PC-3 (cell line): ENCODE measurements around the gene DAAM2. TPM values are rescaled to one million over a fixed set of nuclear protein-coding genes. Genes with fewer than 3 reads are reported as not detected.

Experiments used
- ATAC-seq: fragments of 200-7000 bp; cut with Tn5 transposase; 2 replicates; pipeline ENCODE4 v1.9.1; 2020; ENCODE audit warnings: mild to moderate bottlenecking, moderate library complexity
- BruUV-seq: library from RNA; stranded (reverse); fragments of 400-500 nt; replicated peaks from 2 replicates; lab custom pipeline; 2021; lab: Mats Ljungman, UMichigan
- CTCF ChIA-PET: fragments of 300-600 bp; sonication (Branson Sonifier 250); formaldehyde crosslinking; loops from one replicate; lab custom pipeline; 2022; ENCODE audit warnings: antibody characterized with exemption; lab: Charles Lee
- POLR2A ChIA-PET: fragments of 300-600 bp; sonication (Branson Sonifier 250); formaldehyde crosslinking; loops from one replicate; lab custom pipeline; 2022; ENCODE audit warnings: antibody characterized with exemption; ENCODE audit not compliant: unreplicated experiment; lab: Charles Lee
- DNase-seq: peaks from one replicate; pipeline ENCODE4 v3.0.0-alpha.2; 2015
- H2AFZ ChIP-seq: fragments of 300-600 bp; sonication (generic); 2 replicates; pipeline ENCODE4 v1.6.0; 2016; ENCODE audit warnings: antibody characterized with exemption, low read length
- H3F3A ChIP-seq: fragments of 300-600 bp; sonication (generic); one replicate; pipeline ENCODE4 v1.6.0; 2017; ENCODE audit warnings: antibody characterized with exemption, low read length, control low read depth, mild to moderate bottlenecking; ENCODE audit not compliant: unreplicated experiment
- H3K27ac ChIP-seq: fragments of 300-600 bp; sonication (generic); 2 replicates; pipeline ENCODE4 v1.5.1; 2016; ENCODE audit warnings: mild to moderate bottlenecking, low read length
- H3K27me3 ChIP-seq: fragments of 300-600 bp; sonication (generic); 2 replicates; pipeline ENCODE4 v1.6.1; 2016; ENCODE audit warnings: low read length, mixed read lengths
- H3K36me3 ChIP-seq: fragments of 300-600 bp; sonication (generic); 2 replicates; pipeline ENCODE4 v1.6.1; 2016; ENCODE audit warnings: low read depth, mixed run types, low read length, mixed read lengths
- H3K4me1 ChIP-seq: fragments of 300-600 bp; sonication (generic); 2 replicates; pipeline ENCODE4 v1.5.1; 2016; ENCODE audit warnings: low read length; ENCODE audit not compliant: insufficient read depth
- H3K4me2 ChIP-seq: fragments of 300-600 bp; sonication (generic); 2 replicates; pipeline ENCODE4 v1.6.0; 2016; ENCODE audit warnings: low read length
- H3K4me3 ChIP-seq: fragments of 300-600 bp; sonication (generic); 2 replicates; pipeline ENCODE4 v1.5.1; 2016; ENCODE audit warnings: mild to moderate bottlenecking, low read length, mixed read lengths
- H3K79me2 ChIP-seq: fragments of 300-600 bp; sonication (generic); 2 replicates; pipeline ENCODE4 v1.6.1; 2017; ENCODE audit warnings: low read length, mixed read lengths
- H3K9ac ChIP-seq: fragments of 300-600 bp; sonication (generic); 2 replicates; pipeline ENCODE4 v1.6.0; 2016; ENCODE audit warnings: mild to moderate bottlenecking, low read length
- H3K9me2 ChIP-seq: fragments of 300-600 bp; sonication (generic); replicated peaks from 2 replicates; pipeline ENCODE4 v1.6.1; 2016; ENCODE audit warnings: mixed run types, low read length, mixed read lengths
- H3K9me3 ChIP-seq: fragments of 300-600 bp; sonication (generic); 2 replicates; pipeline ENCODE4 v1.6.1; 2016; ENCODE audit warnings: low read length, mixed read lengths
- H4K20me1 ChIP-seq: fragments of 300-600 bp; sonication (generic); 2 replicates; pipeline ENCODE4 v1.6.1; 2016; ENCODE audit warnings: low read length, mixed read lengths
- EZH2 ChIP-seq: fragments of 300-600 bp; sonication (generic); IDR thresholded peaks from one replicate; pipeline ENCODE4 v1.6.1; 2017; ENCODE audit warnings: antibody characterized with exemption, mild to moderate bottlenecking, low read length; ENCODE audit not compliant: unreplicated experiment
- EZH2phosphoT487 ChIP-seq: fragments of 300-600 bp; sonication (generic); IDR thresholded peaks from 2 replicates; pipeline ENCODE4 v1.6.1; 2018; ENCODE audit warnings: mild to moderate bottlenecking, antibody characterized with exemption, low read length, borderline replicate concordance
- intact Hi-C: fragments of 100-400 bp; cut with micrococcal nuclease; formaldehyde crosslinking; loops from 2 replicates; pipeline ENCODE4 v1.9.0; 2023
- total RNA-seq: library from RNA; depleted of rRNA; stranded (reverse); fragments of >200 nt; gene quantifications from 2 replicates; pipeline ENCODE4 v1.2.3, GENCODE V29; 2014
- TF ChIP-seq, protein P1 (sequence below): fragments of 300-600 bp; sonication (generic); conservative IDR thresholded peaks from 2 replicates; pipeline ENCODE4 v1.5.1; 2017; ENCODE audit warnings: antibody characterized with exemption, low read depth, mild to moderate bottlenecking, low read length

DAAM2 gene
- total RNA-seq, 1 experiment from 2014 or later, result not detected

DNA sequence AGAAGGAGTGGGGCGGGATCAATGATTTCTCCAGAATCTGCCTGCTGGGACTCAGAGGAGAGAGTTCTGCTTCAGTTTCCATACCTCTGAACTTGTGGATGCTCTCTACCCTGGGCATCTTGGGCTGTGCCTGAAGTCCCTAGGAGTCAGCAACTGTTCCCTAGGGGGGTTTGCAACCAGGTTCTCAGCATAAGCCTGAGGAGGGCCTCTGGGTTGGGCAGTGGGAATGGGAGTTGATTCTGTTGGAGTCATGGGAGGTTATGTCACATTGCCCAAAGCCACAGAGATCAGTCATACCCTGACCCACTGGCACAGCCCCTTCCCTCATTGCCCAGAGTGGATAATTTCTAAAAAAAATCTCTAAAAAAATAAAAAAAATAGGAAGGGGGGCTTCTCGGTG is 94.7 kb downstream of the DAAM2 start:
- Histone ChIP-seq H4K20me1 (no peaks in the 10 kb centered on the region), H3K79me2 (no peaks in the 10 kb centered on the region), H3K27ac (no peak overlapping the region), H3K9ac (no peak overlapping the region), H3K4me1 (no peaks in the 10 kb centered on the region), H3K9me2 (no peaks in the 10 kb centered on the region), H3K9me3 (no peaks in the 10 kb centered on the region), H3K27me3 (no peaks in the 10 kb centered on the region), H3F3A (no peaks in the 10 kb centered on the region), H3K4me2 (no peak overlapping the region), H3K4me3 (no peak overlapping the region), H3K36me3 (no peaks in the 10 kb centered on the region), H2AFZ (no peak overlapping the region)
- no TSS peak for BruUV-seq
- intact Hi-C loops, result no loop called here
- CTCF ChIA-PET, result no interaction called here
- TF ChIP-seq EZH2phosphoT487, result no peak
- TF ChIP-seq EZH2, result no peak
- TF ChIP-seq, protein P1, sequence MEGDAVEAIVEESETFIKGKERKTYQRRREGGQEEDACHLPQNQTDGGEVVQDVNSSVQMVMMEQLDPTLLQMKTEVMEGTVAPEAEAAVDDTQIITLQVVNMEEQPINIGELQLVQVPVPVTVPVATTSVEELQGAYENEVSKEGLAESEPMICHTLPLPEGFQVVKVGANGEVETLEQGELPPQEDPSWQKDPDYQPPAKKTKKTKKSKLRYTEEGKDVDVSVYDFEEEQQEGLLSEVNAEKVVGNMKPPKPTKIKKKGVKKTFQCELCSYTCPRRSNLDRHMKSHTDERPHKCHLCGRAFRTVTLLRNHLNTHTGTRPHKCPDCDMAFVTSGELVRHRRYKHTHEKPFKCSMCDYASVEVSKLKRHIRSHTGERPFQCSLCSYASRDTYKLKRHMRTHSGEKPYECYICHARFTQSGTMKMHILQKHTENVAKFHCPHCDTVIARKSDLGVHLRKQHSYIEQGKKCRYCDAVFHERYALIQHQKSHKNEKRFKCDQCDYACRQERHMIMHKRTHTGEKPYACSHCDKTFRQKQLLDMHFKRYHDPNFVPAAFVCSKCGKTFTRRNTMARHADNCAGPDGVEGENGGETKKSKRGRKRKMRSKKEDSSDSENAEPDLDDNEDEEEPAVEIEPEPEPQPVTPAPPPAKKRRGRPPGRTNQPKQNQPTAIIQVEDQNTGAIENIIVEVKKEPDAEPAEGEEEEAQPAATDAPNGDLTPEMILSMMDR, result no peak
- DNase-seq (no peak), ATAC-seq (no peak)
- POLR2A ChIA-PET, result no interaction called here

DNA sequence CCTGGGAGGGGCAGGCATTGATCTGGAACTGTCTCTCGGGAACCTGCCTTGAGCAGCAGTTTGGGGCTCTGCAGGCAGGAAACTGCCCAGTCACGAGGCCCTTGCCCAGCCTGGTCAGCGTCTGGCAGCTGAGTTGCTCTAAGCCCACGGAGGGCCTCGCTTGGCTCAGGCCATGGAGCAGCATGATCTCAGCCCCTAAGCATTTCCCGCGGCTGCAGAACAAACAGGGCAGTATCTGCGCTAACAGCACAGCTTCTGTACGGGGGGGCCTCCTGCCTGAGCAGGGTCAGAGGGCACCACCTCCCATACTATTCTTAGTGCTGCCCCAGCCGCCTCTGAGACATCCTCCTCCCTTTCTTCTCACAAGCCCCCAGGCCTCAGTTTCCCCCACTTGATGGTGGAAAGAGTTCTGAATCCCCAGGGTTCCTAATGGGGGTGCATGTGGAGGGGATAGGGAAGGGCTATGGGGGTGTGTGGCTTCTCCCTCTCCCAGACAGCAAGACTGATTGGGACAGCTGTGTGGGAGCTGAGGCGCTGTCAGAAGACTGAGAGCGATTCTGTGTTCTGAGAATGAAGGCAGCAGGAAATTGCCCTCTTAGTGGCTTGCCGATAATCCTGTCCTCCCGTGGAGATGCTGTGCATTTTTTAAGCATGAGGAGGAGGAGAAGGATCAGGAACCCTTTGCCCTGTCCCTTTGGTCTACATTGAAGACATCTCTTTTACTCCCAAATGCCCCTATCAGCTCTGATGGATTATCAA is 95.7 kb downstream of the DAAM2 start:
- ATAC-seq (peak; percentile 31; the same call in 1 of the 2 replicates), DNase-seq (peak; percentile 7)
- Histone ChIP-seq H4K20me1 (no peaks in the 10 kb centered on the region), H3K4me3 (no peak overlapping the region), H3K9me3 (no peaks in the 10 kb centered on the region), H3K27ac (no peak overlapping the region), H3K4me1 (no peaks in the 10 kb centered on the region), H3K9me2 (no peaks in the 10 kb centered on the region), H3K79me2 (no peaks in the 10 kb centered on the region), H2AFZ (no peak overlapping the region), H3K4me2 (no peak overlapping the region), H3K27me3 (no peaks in the 10 kb centered on the region), H3K36me3 (no peaks in the 10 kb centered on the region), H3K9ac (no peak overlapping the region), H3F3A (no peaks in the 10 kb centered on the region)
- no peak for TF ChIP-seq EZH2
- TF ChIP-seq, protein P1, result no peak
- no peak for TF ChIP-seq EZH2phosphoT487
- ChIA-PET POLR2A (no interaction called here), CTCF (no interaction called here)
- BruUV-seq, result no TSS peak
- intact Hi-C loops, result no loop called here

GRCh38 chr6:39889229-39889628 is 97.1 kb downstream of the DAAM2 start:
- Histone ChIP-seq H3K9me2 (no peaks in the 10 kb centered on the region), H3K4me2 (no peak overlapping the region), H3K27ac (no peak overlapping the region), H4K20me1 (no peaks in the 10 kb centered on the region), H3K9me3 (no peaks in the 10 kb centered on the region), H3K4me3 (no peak overlapping the region), H3K79me2 (no peaks in the 10 kb centered on the region), H2AFZ (no peak overlapping the region), H3K36me3 (no peaks in the 10 kb centered on the region), H3K9ac (no peak overlapping the region), H3K27me3 (no peaks in the 10 kb centered on the region), H3K4me1 (no peaks in the 10 kb centered on the region), H3F3A (no peaks in the 10 kb centered on the region)
- ChIA-PET CTCF (no interaction called here), POLR2A (no interaction called here)
- intact Hi-C loops, result no loop called here
- ATAC-seq (no peak), DNase-seq (no peak)
- BruUV-seq, result no TSS peak
- TF ChIP-seq, protein P1, result no peak
- no peak for TF ChIP-seq EZH2phosphoT487
- no peak for TF ChIP-seq EZH2
